Adrenal gland (tissue), 12 donors: ENCODE data around the gene EFNB1. TPM values are rescaled to one million over a fixed set of nuclear protein-coding genes. Genes with fewer than 3 reads are reported as not detected.

ENCODE experiments used
- DNase-seq, 7 donors: peaks; one replicate each; pipeline ENCODE4 v3.0.0-alpha.2; 2019 to 2020
- H3K27ac ChIP-seq, 5 donors: fragments of 200-600 bp; sonication (generic) in 4 of 5; 1 replicate in 3 of 5; 2 replicates in 2 of 5; pipeline versions ENCODE4 v1.5.1 to v1.8.0; 2016 to 2020; ENCODE audit warnings: mild to moderate bottlenecking in 1 of 5
- H3K27me3 ChIP-seq: fragments of 200-600 bp; 2 replicates; pipeline ENCODE4 v1.8.0; 2021
- H3K36me3 ChIP-seq, 2 donors: fragments of 200-600 bp; replicated peaks in 1 of 2; 1 replicate in 1 of 2; 2 replicates in 1 of 2; pipeline versions ENCODE4 v1.5.1 to v1.8.0; 2018 to 2022
- H3K4me1 ChIP-seq, 2 donors: fragments of 200-600 bp; replicated peaks in 1 of 2; 1 replicate in 1 of 2; 2 replicates in 1 of 2; pipeline versions ENCODE4 v1.5.1 to v1.8.0; 2018 to 2021
- H3K4me3 ChIP-seq, 4 donors: fragments of 200-600 bp; sonication (generic) in 3 of 4; one replicate each; pipeline ENCODE4 v1.5.1; 2016 to 2018
- H3K9me3 ChIP-seq, 3 donors: fragments of 200-600 bp; sonication (generic) in 1 of 3; replicated peaks in 1 of 3; 1 replicate in 2 of 3; 2 replicates in 1 of 3; pipeline versions ENCODE4 v1.5.1 to v1.8.0; 2016 to 2021
- CTCF ChIP-seq, 6 experiments: fragments of 450-650 bp in 4 of 6; fragments of 200-600 bp in 2 of 6; sonication (generic) in 1 of 6; IDR thresholded peaks; 1 replicate in 5 of 6; 2 replicates in 1 of 6; pipeline versions ENCODE4 v1.5.1 to v1.8.0; 2016 to 2021; ENCODE audit warnings: antibody characterized with exemption in 6 of 6, mild to moderate bottlenecking in 2 of 6, moderate library complexity in 1 of 6
- POLR2A ChIP-seq, 2 donors: fragments of 450-650 bp; IDR thresholded peaks; one replicate each; pipeline ENCODE4 v1.6.1; 2017; ENCODE audit warnings: antibody characterized with exemption in 2 of 2, mild to moderate bottlenecking in 2 of 2, moderate library complexity in 1 of 2
- WGBS, 4 donors: extraction: QIAGEN DNeasy Blood & Tissue Kit in 2 of 4; methylation state at CpG; one replicate each; pipeline versions ENCODE4 v1.1.5 to v1.1.7; 2013 to 2017; 5-methylcytosine and 5-hydroxymethylcytosine counted together
- intact Hi-C, 2 donors: fragments of 100-400 bp; cut with DNase I; formaldehyde crosslinking; loops; one replicate each; pipeline versions ENCODE4 v1.14.1 to v1.15.0; 2022 to 2023
- polyA plus RNA-seq, 3 donors: library from polyadenylated mRNA; stranded (reverse); fragments of 200-250 nt in 2 of 3; fragments of 350-450 nt in 1 of 3; fragmentation: Illumina TruSeq in 1 of 3; extraction: RNeasy Lipid Tissue Mini Kit (QIAGEN cat#74804) in 1 of 3; gene quantifications; one replicate each; pipeline ENCODE4 v1.2.3, GENCODE V29; 2013 to 2014
- total RNA-seq, 9 donors: library from RNA; depleted of rRNA in 4 of 9; stranded (reverse); fragments of >200 nt in 4 of 9; fragments of 120-200 nt in 1 of 9; fragmentation: NEBNext Ultra II Directional in 1 of 9; extraction: Animal tissue kit (Norgen Biotek cat#: 25700) in 1 of 9; gene quantifications; one replicate each; pipeline versions ENCODE4 v1.1.0 to v1.2.4, GENCODE V29; 2013 to 2023
- donor health status: healthy with polysubstance abuse.
- donor health status: Bipolar disorder and iron deficiency.
- donor health status: DM: yes; HTN: yes; CAD: no.
- donor health status: DM: no; HTN: no; CAD: no.
- donor health status: DM: no; HTN: no; CAD: no.
- donor health status: DM: yes; HTN: yes; CAD: no.

Gene EFNB1
- total and polyA plus RNA-seq, 12 donors: 14.0 to 66.5 (median 40.5) TPM

GRCh38 chrX:68821616-68822015, 7.2 kb upstream of the EFNB1 start:
- H3K27me3 ChIP-seq: peaks cover 26% of the 10 kb centered on the region
- H3K4me3 ChIP-seq: no peak overlapping the region
- WGBS, 4 donors: 47 to 68% (median 64%) methylated on average over 2 to 3 of the region's 3 CpGs
- no peaks in the 10 kb centered on the region for H3K4me1 ChIP-seq
- no peak overlapping the region for H3K27ac ChIP-seq
- no peaks in the 10 kb centered on the region for H3K36me3 ChIP-seq
- TF ChIP-seq POLR2A (IDR thresholded peaks at IDR 0.05): no peak
- DNase-seq: no peak
- intact Hi-C loops: loop anchor here in 1 of 2 donors (5.0 kb wide), 2 partner anchors 461 to 566 kb away; no protein-coding TSS in a partner anchor
- H3K9me3 ChIP-seq: no peaks in the 10 kb centered on the region

GRCh38 chrX:68822641-68823410, 6.0 kb upstream of the EFNB1 start:
- Histone ChIP-seq H3K4me1 (no peaks in the 10 kb centered on the region), H3K27me3 (peaks cover 26% of the 10 kb centered on the region), H3K9me3 (no peaks in the 10 kb centered on the region), H3K27ac (no peak overlapping the region), H3K4me3 (no peak overlapping the region), H3K36me3 (no peaks in the 10 kb centered on the region)
- TF ChIP-seq POLR2A (IDR thresholded peaks at IDR 0.05): no peak
- peak; percentile 33 to 68 (median 56) for TF ChIP-seq CTCF (IDR thresholded peaks at IDR 0.05)
- WGBS, 4 donors: 14 to 26% (median 20%) methylated on average over 13 to 14 of the region's 14 CpGs
- peak in 5 of 7 donors; percentile 39 to 69 (median 55) for DNase-seq
- intact Hi-C loops: loop anchor here in 1 of 2 donors (5.0 kb wide), 2 partner anchors 459 to 564 kb away; no protein-coding TSS in a partner anchor

- Histone ChIP-seq H3K27me3 (peaks cover 25% of the 10 kb centered on the region), H3K36me3 (no peaks in the 10 kb centered on the region), H3K27ac (no peak overlapping the region), H3K9me3 (no peaks in the 10 kb centered on the region), H3K4me3 (no peak overlapping the region), H3K4me1 (no peaks in the 10 kb centered on the region)
- no peak for DNase-seq
- 67 to 92% (median 79%) methylated on average over 2 to 10 of the region's 10 CpGs for WGBS, 4 donors
- intact Hi-C loops: loop anchor here in 1 of 2 donors (5.0 kb wide), 2 partner anchors 459 to 564 kb away; no protein-coding TSS in a partner anchor
- no peak for TF ChIP-seq POLR2A (IDR thresholded peaks at IDR 0.05)
- no peak for TF ChIP-seq CTCF (IDR thresholded peaks at IDR 0.05)
Observed at GRCh38 chrX:68823413-68824151, 5.2 kb upstream of the EFNB1 start.

GRCh38 chrX:68824152-68824433, 4.7 kb upstream of the EFNB1 start:
- no peaks in the 10 kb centered on the region for H3K4me1 ChIP-seq
- no peak for TF ChIP-seq POLR2A (IDR thresholded peaks at IDR 0.05)
- TF ChIP-seq CTCF (IDR thresholded peaks at IDR 0.05): no peak
- H3K9me3 ChIP-seq: no peaks in the 10 kb centered on the region
- H3K27ac ChIP-seq: no peak overlapping the region
- H3K4me3 ChIP-seq: no peak overlapping the region
- H3K27me3 ChIP-seq: peaks cover 21% of the 10 kb centered on the region
- intact Hi-C loops: loop anchor here in 1 of 2 donors (5.0 kb wide), 2 partner anchors 458 to 563 kb away; no protein-coding TSS in a partner anchor
- H3K36me3 ChIP-seq: no peaks in the 10 kb centered on the region
- no peak for DNase-seq
